Nephron (organoid): Measurements from ENCODE around the gene ZSWIM3.

ENCODE experiments used
- H3K27ac Mint-ChIP-seq, 3 experiments: 2 replicates each; pipeline ENCODE4 v1.8.0; 2020; ENCODE audit warnings: mixed read lengths in 3 of 3, mild to moderate bottlenecking in 2 of 3, moderate library complexity in 1 of 3
- H3K27me3 Mint-ChIP-seq: 2 replicates; pipeline ENCODE4 v1.8.0; 2021; ENCODE audit warnings: low read depth, mild to moderate bottlenecking, moderate library complexity, mixed read lengths
- H3K36me3 Mint-ChIP-seq: 2 replicates; pipeline ENCODE4 v1.8.0; 2020; ENCODE audit warnings: low read depth, mixed read lengths
- H3K4me1 Mint-ChIP-seq: 2 replicates; pipeline ENCODE4 v1.8.0; 2020; ENCODE audit warnings: mixed read lengths
- H3K4me3 Mint-ChIP-seq, 3 experiments: 2 replicates each; pipeline ENCODE4 v1.8.0; 2020; ENCODE audit warnings: mild to moderate bottlenecking in 3 of 3, mixed read lengths in 3 of 3, moderate library complexity in 2 of 3
- H3K9me3 Mint-ChIP-seq: 2 replicates; pipeline ENCODE4 v1.8.0; 2020; ENCODE audit warnings: mixed read lengths
- TF ChIP-seq, protein P1 (sequence below), 3 experiments: fragments of 200-600 bp; sonication (generic); IDR thresholded peaks; one replicate each; pipeline ENCODE4 v1.5.0; 2021; ENCODE audit warnings: antibody characterized with exemption in 3 of 3; ENCODE audit not compliant: unreplicated experiment in 3 of 3

The ZSWIM3 gene

DNA sequence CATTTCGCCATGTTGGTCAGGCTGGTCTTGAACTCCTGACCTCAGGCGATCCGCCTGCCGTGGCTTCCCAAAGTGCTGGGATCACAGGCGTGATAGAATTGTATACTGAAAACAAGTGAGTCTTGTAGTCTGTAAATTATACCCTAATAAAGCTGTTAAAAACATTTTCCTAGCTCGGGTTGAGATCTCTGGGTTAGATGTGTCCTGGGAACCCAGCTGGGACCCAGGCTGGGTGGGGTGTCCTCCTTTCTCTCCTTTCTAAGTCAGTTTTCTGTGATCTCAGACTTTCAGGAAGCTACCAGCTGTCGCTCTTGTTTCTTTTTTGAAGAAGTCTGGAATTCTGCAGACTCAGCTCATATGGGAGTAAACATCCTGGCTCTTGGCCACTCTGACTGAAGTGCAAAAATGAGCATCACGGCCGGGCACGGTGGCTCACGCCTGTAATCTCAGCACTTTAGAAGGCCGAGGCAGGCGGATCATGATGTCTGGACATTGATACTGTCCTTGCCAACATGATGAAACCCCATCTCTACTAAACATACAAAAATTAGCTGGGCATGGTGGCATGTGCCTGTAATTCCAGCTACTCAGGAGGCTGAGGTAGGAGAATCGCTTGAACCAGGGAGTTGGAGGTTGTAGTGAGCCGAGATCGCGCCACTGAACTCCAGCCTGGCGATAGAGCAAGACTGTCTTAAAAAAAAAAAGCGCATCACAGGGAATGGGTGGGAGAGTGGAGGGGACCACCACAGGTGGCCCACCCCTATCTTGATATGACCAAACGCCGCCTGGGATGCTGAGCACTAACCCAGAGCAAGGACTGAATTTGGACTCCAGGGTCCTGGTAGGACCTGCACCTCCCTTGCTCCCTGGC, 67.2 kb downstream of the ZSWIM3 start:
- H3K4me3 Mint-ChIP-seq, result peak overlapping the region; percentile 54 to 69 (median 64)
- peak overlapping the region; percentile 93 to 97 (median 96) for H3K27ac Mint-ChIP-seq
- H3K9me3 Mint-ChIP-seq, result no peaks in the 10 kb centered on the region
- H3K4me1 Mint-ChIP-seq, result peaks cover 46% of the 10 kb centered on the region
- no peaks in the 10 kb centered on the region for H3K27me3 Mint-ChIP-seq
- TF ChIP-seq, protein P1, sequence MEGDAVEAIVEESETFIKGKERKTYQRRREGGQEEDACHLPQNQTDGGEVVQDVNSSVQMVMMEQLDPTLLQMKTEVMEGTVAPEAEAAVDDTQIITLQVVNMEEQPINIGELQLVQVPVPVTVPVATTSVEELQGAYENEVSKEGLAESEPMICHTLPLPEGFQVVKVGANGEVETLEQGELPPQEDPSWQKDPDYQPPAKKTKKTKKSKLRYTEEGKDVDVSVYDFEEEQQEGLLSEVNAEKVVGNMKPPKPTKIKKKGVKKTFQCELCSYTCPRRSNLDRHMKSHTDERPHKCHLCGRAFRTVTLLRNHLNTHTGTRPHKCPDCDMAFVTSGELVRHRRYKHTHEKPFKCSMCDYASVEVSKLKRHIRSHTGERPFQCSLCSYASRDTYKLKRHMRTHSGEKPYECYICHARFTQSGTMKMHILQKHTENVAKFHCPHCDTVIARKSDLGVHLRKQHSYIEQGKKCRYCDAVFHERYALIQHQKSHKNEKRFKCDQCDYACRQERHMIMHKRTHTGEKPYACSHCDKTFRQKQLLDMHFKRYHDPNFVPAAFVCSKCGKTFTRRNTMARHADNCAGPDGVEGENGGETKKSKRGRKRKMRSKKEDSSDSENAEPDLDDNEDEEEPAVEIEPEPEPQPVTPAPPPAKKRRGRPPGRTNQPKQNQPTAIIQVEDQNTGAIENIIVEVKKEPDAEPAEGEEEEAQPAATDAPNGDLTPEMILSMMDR (IDR thresholded peaks at IDR 0.05; ENCODE audit: unreplicated experiment in 3 of 3), result no peak
- H3K36me3 Mint-ChIP-seq, result no peaks in the 10 kb centered on the region

DNA sequence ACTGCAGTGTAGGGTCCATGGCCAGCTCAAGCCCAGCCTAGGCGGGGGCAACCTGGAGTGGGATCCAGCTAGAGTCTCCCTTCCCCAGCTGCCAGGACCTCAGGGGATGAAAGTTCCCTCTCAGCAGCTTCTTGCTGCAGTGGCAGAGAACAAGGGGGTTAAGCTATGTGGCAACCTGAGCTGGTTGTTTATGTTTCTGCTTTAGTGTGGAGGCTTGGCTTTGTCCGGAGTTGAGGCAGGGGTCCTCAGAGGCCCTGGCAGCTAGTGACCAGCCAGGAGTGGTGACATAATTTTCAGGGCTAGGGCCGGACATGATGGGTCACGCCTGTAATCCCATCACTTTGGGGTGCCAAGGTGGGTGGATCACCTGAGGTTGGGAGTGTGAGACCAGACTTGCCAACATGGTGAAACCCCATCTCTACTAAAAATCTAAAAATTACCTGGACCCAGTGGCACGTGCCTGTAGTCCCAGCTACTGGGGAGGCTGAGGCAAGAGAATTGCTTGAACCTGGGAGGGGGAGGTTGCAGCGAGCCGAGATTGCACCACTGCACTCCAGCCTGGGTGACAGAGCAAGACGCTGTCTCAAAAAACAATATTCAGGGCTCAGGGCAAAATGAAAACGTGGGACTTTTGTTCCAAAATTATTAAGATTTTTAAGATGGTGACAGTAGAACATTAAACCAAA, 68.5 kb downstream of the ZSWIM3 start:
- Mint-ChIP-seq H3K27ac (peak overlapping the region; percentile 93 to 97 (median 96)), H3K9me3 (no peaks in the 10 kb centered on the region), H3K27me3 (no peaks in the 10 kb centered on the region), H3K36me3 (no peaks in the 10 kb centered on the region), H3K4me1 (peaks cover 33% of the 10 kb centered on the region), H3K4me3 (peak overlapping the region in 1 of 3 experiments; percentile 12)
- TF ChIP-seq, protein P1 (IDR thresholded peaks at IDR 0.05; ENCODE audit: unreplicated experiment in 3 of 3), result no peak

DNA sequence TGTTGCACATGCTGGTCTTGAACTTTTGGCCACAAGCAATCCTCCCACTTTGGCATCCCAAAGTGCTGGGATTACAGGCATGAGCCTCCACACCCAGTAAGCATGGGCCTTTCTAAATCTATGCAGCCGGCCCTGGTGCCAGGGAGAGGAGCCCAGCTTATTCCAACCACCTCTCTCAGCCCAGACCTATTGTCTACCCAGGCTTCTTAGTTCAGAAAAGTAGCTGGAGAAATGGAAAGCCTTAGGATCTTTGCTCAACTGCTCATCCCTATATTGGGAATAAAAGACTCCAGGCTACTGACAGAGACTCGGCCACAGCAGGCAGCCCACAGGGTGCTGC, 69.3 kb downstream of the ZSWIM3 start:
- H3K27ac Mint-ChIP-seq, result peak overlapping the region in 2 of 3 experiments; percentile 26 to 41
- no peak overlapping the region for H3K4me3 Mint-ChIP-seq
- no peaks in the 10 kb centered on the region for H3K36me3 Mint-ChIP-seq
- no peaks in the 10 kb centered on the region for H3K9me3 Mint-ChIP-seq
- no peaks in the 10 kb centered on the region for H3K27me3 Mint-ChIP-seq
- TF ChIP-seq, protein P1 (IDR thresholded peaks at IDR 0.05; ENCODE audit: unreplicated experiment in 3 of 3), result no peak
- H3K4me1 Mint-ChIP-seq, result peaks cover 25% of the 10 kb centered on the region

DNA sequence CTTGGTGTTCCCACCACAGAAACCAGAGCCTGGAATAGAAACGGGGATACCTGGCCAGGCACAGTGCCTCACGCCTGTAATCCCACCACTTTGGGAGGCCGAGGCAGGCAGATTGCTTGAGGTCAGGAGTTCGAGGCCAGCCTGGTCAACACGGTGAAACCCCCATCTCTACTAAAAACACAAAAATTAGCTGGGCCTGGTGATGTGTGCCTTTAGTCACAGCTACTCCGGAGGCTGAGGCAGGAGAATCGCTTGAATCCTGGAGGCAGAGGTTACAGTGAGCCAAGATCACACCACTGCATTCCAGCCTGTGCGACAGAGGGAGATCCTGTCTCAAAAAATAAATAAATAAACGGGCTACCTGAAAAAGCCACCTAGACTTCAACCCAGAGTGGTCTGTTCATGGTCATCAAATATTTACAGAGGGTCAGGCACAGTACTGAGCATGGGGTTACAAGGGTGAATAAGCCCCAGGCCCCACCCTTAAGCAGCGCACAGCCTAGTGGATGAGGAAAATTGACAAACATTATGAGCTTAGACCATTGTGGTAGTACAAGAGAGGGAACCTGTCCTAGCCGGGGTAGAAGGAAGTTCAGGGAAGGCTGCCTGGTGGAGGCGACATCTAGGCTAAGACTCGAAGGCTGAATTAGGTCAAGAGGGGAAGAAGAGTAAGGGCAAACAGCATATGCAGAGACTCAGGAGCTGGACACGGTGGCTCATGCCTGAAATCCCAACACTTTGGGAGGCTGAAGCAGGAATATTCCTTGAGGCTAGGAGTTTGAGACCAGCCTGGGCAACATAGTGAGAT, 69.9 kb downstream of the ZSWIM3 start:
- H3K4me1 Mint-ChIP-seq, result peaks cover 22% of the 10 kb centered on the region
- no peaks in the 10 kb centered on the region for H3K36me3 Mint-ChIP-seq
- H3K27ac Mint-ChIP-seq, result peak overlapping the region in 2 of 3 experiments; percentile 26 to 41
- H3K9me3 Mint-ChIP-seq, result no peaks in the 10 kb centered on the region
- H3K27me3 Mint-ChIP-seq, result no peaks in the 10 kb centered on the region
- TF ChIP-seq, protein P1 (IDR thresholded peaks at IDR 0.05; ENCODE audit: unreplicated experiment in 3 of 3), result no peak
- no peak overlapping the region for H3K4me3 Mint-ChIP-seq
